Skeletal muscle tissue (tissue), 4 donors: ENCODE measurements around the gene KIAA1755. TPM values are rescaled to one million over a fixed set of nuclear protein-coding genes. Genes with fewer than 3 reads are reported as not detected.
"Not testable (repeated sequence)": the region's sequence is repeated elsewhere in the genome, so short reads cannot be mapped to it uniquely, and the experiment has no call there.

Experiments used
- H3K27ac ChIP-seq: one replicate; pipeline ENCODE4 v1.7.0; 2013; ENCODE audit warnings: mild to moderate bottlenecking, low read depth, low read length, inconsistent platforms
- H3K27me3 ChIP-seq, 3 donors: one replicate each; pipeline ENCODE4 v1.7.0; 2013; ENCODE audit warnings: low read length in 3 of 3; ENCODE audit not compliant: control insufficient read depth in 3 of 3, insufficient read depth in 3 of 3
- H3K36me3 ChIP-seq, 3 donors: one replicate each; pipeline ENCODE4 v1.7.0; 2013; ENCODE audit warnings: low read length in 3 of 3; ENCODE audit not compliant: control insufficient read depth in 3 of 3, insufficient read depth in 3 of 3
- H3K4me1 ChIP-seq, 3 donors: one replicate each; pipeline ENCODE4 v1.7.0; 2013; ENCODE audit warnings: low read length in 3 of 3, mild to moderate bottlenecking in 3 of 3; ENCODE audit not compliant: control insufficient read depth in 3 of 3, insufficient read depth in 3 of 3
- H3K4me3 ChIP-seq, 3 donors: one replicate each; pipeline ENCODE4 v1.7.0; 2013; ENCODE audit warnings: low read length in 3 of 3
- H3K9ac ChIP-seq, 3 donors: one replicate each; pipeline ENCODE4 v1.7.0; 2013; ENCODE audit warnings: low read length in 3 of 3, mild to moderate bottlenecking in 3 of 3, moderate library complexity in 2 of 3, low read depth in 1 of 3
- H3K9me3 ChIP-seq, 3 donors: one replicate each; pipeline ENCODE4 v1.7.0; 2013; ENCODE audit warnings: low read length in 3 of 3; ENCODE audit not compliant: control insufficient read depth in 3 of 3
- total RNA-seq: library from RNA; depleted of rRNA; stranded (reverse); fragments of >200 nt; gene quantifications from one replicate; pipeline ENCODE4 v1.2.3, GENCODE V29; 2014
- donor health status: Osteomylitis.

Gene KIAA1755
- total RNA-seq, 1 donor from 2014 or later: 3.7 TPM

DNA sequence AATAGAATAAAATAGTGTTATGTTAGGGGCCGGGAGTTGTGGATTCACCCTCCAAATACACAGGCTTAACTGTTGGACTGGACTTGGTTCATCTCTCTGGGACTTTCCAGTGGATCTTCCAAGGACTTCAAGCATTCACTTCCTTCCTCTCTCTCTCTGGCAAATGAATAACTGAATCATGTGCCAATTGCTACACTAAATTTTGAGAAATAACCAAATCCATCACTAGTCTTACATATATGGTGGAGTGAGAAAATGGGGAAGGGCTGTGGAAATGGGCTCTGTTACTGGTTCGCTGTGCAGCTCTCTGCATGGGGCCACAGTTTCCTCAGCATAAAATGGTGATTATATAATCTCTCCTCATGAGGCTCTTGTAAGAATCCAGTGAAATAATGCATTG, 6.8 kb upstream of the KIAA1755 start:
- H3K9me3 ChIP-seq: no peaks in the 10 kb centered on the region
- peaks cover 0 to 8% (median 7%) of the 10 kb centered on the region in 3 donors for H3K4me1 ChIP-seq
- H3K27me3 ChIP-seq: peaks cover 0 to 6% (median 0%) of the 10 kb centered on the region in 3 donors
- no peak overlapping the region for H3K27ac ChIP-seq
- H3K9ac ChIP-seq: no peak overlapping the region
- H3K4me3 ChIP-seq: no peak overlapping the region
- no peaks in the 10 kb centered on the region for H3K36me3 ChIP-seq

DNA sequence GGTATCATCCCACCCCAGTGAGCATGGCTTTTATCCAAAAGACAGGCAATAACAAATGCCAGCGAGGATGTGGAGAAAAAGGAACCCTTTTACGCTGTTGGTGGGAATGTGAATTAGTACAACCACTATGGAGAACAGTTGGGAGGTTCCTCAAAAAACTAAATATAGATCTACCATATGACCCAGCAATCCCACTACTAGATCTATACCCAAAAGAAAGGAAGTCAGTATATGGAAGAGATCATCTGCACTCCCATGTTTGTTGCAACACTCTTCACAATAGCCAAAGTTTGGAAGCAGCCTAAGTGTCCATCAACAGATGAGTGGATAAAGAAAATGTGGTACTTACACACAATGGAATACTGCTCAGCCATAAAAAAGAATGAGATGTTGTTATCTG, 5.9 kb upstream of the KIAA1755 start:
- H3K4me3 ChIP-seq: no peak overlapping the region

DNA sequence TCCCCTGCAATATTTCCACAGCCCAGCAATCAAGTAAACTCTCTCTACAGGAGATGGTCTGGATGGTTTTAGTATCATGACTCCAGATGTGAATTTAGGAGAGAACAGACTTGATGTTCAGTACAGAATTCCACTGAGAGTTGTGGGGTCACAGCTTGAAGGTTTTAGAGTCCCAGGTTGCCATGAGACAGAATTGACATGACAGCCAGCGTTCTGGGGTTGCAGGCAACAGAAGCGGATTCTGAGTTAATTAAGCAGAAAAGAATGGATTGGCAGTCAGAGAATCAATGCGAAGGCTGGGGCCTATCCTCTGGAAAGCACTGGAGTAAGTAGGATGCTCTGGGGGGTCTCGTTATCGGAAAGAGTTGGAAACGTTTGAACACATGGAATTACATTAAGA, 2.4 kb upstream of the KIAA1755 start:
- Histone ChIP-seq H3K36me3 (no peaks in the 10 kb centered on the region), H3K27me3 (peaks cover 12 to 27% (median 20%) of the 10 kb centered on the region in 3 donors), H3K4me1 (peaks cover 0 to 3% (median 3%) of the 10 kb centered on the region in 3 donors), H3K9me3 (no peaks in the 10 kb centered on the region), H3K9ac (no peak overlapping the region), H3K27ac (no peak overlapping the region), H3K4me3 (no peak overlapping the region)

More for the DNA sequence above, 5.9 kb upstream of the KIAA1755 start:
- Histone ChIP-seq H3K27me3 (peaks cover 0 to 9% (median under 1%) of the 10 kb centered on the region in 3 donors), H3K27ac (no peak overlapping the region), H3K9ac (no peak overlapping the region), H3K4me1 (peaks cover 0 to 7% (median 6%) of the 10 kb centered on the region in 3 donors), H3K9me3 (no peaks in the 10 kb centered on the region), H3K36me3 (no peaks in the 10 kb centered on the region)

DNA sequence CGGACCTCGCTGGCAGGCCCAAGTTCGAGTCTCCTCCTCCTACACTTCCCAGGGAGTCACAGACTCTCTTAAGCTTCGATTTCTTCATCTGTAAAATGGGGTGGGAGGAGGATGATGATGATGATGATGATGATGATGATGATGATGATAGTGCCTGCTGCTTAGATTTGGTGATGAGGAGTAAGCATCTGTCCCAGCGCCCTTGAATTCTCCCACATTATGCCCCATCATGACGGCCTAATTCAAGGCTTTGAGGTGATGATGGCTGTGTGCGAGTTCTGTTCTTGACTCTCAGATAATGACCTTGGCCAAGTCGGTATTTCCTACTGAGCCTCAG, 487 bp upstream of the KIAA1755 start:
- Histone ChIP-seq H3K9me3 (no peaks in the 10 kb centered on the region), H3K4me3 (no peak overlapping the region), H3K27ac (no peak overlapping the region), H3K4me1 (peaks cover 2 to 3% (median 3%) of the 10 kb centered on the region in 3 donors), H3K27me3 (peaks cover 12 to 27% (median 20%) of the 10 kb centered on the region in 3 donors), H3K9ac (no peak overlapping the region), H3K36me3 (no peaks in the 10 kb centered on the region)

DNA sequence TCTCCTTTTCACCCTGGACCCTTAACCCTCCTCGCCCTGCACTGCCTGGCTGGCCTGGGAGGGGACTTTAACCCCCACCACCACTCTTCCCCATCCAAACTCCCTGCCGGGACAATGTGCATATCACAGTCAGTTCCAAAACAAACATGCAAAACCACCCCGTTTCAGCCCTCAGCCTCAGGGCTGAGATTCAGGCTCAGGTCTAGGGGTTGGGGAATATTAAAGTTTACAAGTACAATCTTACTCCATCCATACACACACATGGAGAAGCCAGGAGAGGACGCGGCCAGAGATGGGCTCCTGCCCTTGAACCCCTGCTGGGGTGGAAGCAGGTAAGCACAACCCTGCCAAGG, 534 bp downstream of the KIAA1755 start:
- Histone ChIP-seq H3K27ac (peak overlapping the region; percentile 66), H3K9me3 (no peaks in the 10 kb centered on the region), H3K4me3 (peak overlapping the region; percentile 27 to 56 (median 49)), H3K36me3 (no peaks in the 10 kb centered on the region), H3K9ac (peak overlapping the region in 1 of 3 donors; percentile 68), H3K27me3 (peaks cover 12 to 27% (median 20%) of the 10 kb centered on the region in 3 donors), H3K4me1 (peaks cover 3 to 6% (median 5%) of the 10 kb centered on the region in 3 donors)

DNA sequence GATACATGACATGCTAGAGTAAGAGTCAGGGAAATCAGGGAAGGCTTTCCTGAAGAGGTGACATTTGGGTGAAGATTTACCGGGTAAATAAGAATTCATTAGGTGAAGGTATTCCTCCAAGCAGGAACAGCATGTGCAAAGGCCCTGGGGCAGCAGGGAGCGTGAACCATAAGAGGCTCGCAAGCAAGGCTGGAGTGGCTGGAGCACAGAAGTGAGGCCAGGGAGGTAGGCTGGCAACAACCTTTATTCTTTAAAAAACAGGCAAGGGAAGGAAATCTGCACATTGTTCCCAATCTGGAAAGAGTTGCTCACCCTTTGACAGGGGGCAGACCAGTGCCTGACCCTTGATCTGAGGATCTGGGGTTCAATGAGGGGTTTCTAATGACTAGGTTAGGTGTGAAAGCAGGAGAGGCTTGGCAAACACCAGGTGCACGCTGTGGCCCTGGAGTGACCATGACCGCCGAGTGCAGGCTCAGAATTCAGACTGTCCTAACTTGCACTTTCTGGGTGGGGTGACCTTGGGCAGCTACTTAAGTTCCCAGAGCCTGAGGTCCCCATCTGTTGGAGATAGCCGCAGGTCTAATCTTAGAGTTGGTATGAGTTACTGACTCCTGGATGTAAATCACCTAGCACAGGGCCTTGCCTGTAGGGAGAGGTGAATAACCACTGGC, 1.9 kb downstream of the KIAA1755 start:
- H3K27me3 ChIP-seq: peaks cover 12 to 27% (median 20%) of the 10 kb centered on the region in 3 donors
- H3K27ac ChIP-seq: no peak overlapping the region

DNA sequence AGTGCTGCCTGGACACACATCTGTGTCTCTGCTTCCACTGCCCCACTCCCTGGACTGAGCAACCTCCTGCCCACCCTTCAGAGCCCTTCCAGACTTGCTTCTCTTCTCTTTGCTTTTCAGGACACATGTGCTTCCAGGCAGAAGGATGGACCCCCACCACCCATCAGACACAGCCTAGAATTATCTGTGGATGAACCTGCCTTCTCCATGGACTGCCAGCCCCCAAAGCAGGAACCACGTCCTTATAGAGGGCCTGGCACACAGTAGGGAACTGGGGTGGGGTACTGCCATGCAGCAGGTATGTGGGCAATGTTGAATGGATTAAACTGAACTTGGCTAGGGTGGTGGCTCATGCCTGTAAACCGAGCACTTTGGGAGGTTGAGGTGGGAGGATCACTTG, 3.6 kb downstream of the KIAA1755 start:
- no peaks in the 10 kb centered on the region for H3K9me3 ChIP-seq
- H3K27me3 ChIP-seq: peaks cover 12 to 27% (median 20%) of the 10 kb centered on the region in 3 donors
- no peak overlapping the region for H3K9ac ChIP-seq
- H3K4me1 ChIP-seq: peaks cover 3 to 12% (median 5%) of the 10 kb centered on the region in 3 donors
- no peak overlapping the region for H3K4me3 ChIP-seq
- no peak overlapping the region for H3K27ac ChIP-seq
- H3K36me3 ChIP-seq: no peaks in the 10 kb centered on the region

More for the DNA sequence above, 1.9 kb downstream of the KIAA1755 start:
- H3K36me3 ChIP-seq: no peaks in the 10 kb centered on the region
- no peak overlapping the region for H3K9ac ChIP-seq
- H3K9me3 ChIP-seq: no peaks in the 10 kb centered on the region
- H3K4me3 ChIP-seq: peak overlapping the region in 1 of 3 donors; percentile 24
- H3K4me1 ChIP-seq: peaks cover 3 to 6% (median 5%) of the 10 kb centered on the region in 3 donors

DNA sequence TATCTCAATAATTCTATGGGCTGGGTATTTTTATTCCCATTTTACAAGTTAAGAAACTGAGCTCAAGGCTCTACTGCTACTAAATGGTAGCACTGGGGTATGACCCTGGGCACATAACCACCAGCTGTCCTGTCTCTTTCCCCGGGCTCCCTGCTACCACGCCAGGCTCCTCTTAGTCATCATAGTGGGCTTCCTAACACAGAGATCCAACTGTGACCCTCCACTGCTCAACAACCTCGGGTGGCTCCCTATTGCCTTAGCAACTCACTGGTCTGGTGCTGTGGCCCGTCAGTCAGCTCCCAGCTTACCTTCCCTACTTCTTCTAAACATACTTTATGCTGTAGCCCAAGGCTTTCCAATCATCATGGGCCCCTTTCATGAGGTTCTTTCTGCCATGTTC, 4.5 kb downstream of the KIAA1755 start:
- H3K27ac ChIP-seq: peak overlapping the region; percentile 40
- peaks cover 10 to 20% (median 16%) of the 10 kb centered on the region in 3 donors for H3K27me3 ChIP-seq
- H3K4me1 ChIP-seq: peaks cover 3 to 12% (median 5%) of the 10 kb centered on the region in 3 donors
- no peaks in the 10 kb centered on the region for H3K9me3 ChIP-seq
- H3K4me3 ChIP-seq: no peak overlapping the region
- H3K36me3 ChIP-seq: no peaks in the 10 kb centered on the region
- no peak overlapping the region for H3K9ac ChIP-seq

DNA sequence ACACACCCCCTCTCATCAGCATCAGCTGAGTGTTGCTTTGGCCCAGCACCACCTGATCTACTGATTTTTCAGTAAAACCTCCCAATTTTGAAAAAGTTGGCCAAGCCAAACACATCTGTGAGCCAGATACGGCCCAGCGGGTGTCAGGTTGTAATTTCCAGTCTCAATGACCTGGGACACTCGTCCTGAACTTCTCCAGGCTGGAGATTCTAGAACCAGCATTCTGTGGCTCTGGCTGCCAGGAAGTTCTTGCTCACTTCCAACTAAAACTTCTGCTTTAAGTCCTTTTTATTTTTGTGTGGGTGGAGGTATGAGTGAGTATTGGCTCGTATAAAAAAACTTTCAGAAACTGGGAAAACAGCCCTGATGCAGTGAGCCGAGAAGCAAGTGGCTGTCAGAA, 5.1 kb downstream of the KIAA1755 start:
- no peak overlapping the region for H3K9ac ChIP-seq
- H3K36me3 ChIP-seq: no peaks in the 10 kb centered on the region
- peaks cover 8 to 17% (median 12%) of the 10 kb centered on the region in 3 donors for H3K27me3 ChIP-seq
- no peaks in the 10 kb centered on the region for H3K9me3 ChIP-seq
- peak overlapping the region; percentile 40 for H3K27ac ChIP-seq
- no peak overlapping the region for H3K4me3 ChIP-seq
- peaks cover 3 to 12% (median 5%) of the 10 kb centered on the region in 3 donors for H3K4me1 ChIP-seq

DNA sequence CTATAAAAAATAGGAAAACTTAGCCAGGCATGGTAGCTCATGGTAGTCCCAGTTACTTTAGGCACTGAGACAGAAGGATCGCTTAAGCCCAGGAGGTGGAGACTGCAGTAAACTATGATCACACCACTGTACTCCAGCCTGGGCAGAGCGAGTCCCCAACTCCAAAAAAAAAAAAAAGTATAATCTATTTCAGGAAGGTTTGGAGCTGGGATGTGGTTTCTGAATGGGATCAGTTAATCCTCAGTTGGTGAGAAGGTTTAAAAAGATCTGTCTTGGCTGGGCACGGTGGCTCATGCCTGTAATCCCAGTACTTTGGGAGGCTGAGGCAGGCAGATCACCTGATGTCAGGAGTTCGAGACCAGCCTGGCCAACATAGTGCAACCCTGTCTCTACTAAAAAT, 5.9 kb downstream of the KIAA1755 start:
- H3K9me3 ChIP-seq, H3K36me3 ChIP-seq, H3K9ac ChIP-seq, H3K27me3 ChIP-seq, H3K4me3 ChIP-seq, H3K27ac ChIP-seq: not testable (repeated sequence)
- H3K4me1 ChIP-seq: peaks cover 0 to 12% (median 5%) of the 10 kb centered on the region in 3 donors
